Measurements from ENCODE around the gene EXPH5. TPM values are rescaled to one million over a fixed set of nuclear protein-coding genes. Genes with fewer than 3 reads are reported as not detected.

Gene EXPH5
- total and polyA plus RNA-seq, 12 donors: 0.14 to 7.4 (median 0.98) TPM

- WGBS, 4 donors: 95 to 98% (median 96%) methylated on average over 5 of the region's 5 CpGs
- intact Hi-C loops (cut with DNase I): no loop called here
- H3K27me3 ChIP-seq: no peaks in the 10 kb centered on the region
- TF ChIP-seq, protein P1, sequence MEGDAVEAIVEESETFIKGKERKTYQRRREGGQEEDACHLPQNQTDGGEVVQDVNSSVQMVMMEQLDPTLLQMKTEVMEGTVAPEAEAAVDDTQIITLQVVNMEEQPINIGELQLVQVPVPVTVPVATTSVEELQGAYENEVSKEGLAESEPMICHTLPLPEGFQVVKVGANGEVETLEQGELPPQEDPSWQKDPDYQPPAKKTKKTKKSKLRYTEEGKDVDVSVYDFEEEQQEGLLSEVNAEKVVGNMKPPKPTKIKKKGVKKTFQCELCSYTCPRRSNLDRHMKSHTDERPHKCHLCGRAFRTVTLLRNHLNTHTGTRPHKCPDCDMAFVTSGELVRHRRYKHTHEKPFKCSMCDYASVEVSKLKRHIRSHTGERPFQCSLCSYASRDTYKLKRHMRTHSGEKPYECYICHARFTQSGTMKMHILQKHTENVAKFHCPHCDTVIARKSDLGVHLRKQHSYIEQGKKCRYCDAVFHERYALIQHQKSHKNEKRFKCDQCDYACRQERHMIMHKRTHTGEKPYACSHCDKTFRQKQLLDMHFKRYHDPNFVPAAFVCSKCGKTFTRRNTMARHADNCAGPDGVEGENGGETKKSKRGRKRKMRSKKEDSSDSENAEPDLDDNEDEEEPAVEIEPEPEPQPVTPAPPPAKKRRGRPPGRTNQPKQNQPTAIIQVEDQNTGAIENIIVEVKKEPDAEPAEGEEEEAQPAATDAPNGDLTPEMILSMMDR (IDR thresholded peaks at IDR 0.05): no peak
- no peak for TF ChIP-seq POLR2A (IDR thresholded peaks at IDR 0.05)
- H3K27ac ChIP-seq: no peak overlapping the region
- H3K4me3 ChIP-seq: no peak overlapping the region
- H3K36me3 ChIP-seq (replicated peaks in 1 of 2): no peaks in the 10 kb centered on the region
- DNase-seq: no peak
- H3K9me3 ChIP-seq (replicated peaks in 1 of 3): no peaks in the 10 kb centered on the region
- no peaks in the 10 kb centered on the region for H3K4me1 ChIP-seq (replicated peaks in 1 of 2)
Measured at GRCh38 chr11:108530426-108530825, 63.1 kb downstream of the EXPH5 start.

DNA sequence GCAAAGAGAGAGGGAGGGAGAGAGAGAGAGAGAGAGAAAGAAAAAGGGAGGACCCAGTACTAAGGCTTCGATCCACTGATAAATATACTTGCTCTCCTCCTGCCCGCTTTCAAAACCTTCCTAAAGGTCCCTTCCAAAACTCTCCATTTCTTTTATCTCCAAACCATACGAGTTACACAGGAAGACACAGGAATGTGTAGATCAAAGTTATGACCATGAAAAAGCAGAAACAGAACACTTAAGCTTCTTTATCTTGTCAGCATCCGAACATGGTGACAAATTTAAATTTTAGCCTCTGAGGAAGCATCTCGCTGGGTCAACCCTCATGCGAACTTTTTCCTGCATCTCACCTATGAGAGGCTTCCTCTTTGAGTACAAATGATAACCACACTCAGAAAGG is 66.2 kb downstream of the EXPH5 start:
- DNase-seq: no peak
- no peaks in the 10 kb centered on the region for H3K36me3 ChIP-seq (replicated peaks in 1 of 2)
- 77 to 84% (median 78%) methylated on average over 6 of the region's 6 CpGs for WGBS, 4 donors
- intact Hi-C loops (cut with DNase I): no loop called here
- H3K9me3 ChIP-seq (replicated peaks in 1 of 3): no peaks in the 10 kb centered on the region
- H3K4me3 ChIP-seq: no peak overlapping the region
- no peak overlapping the region for H3K27ac ChIP-seq
- no peaks in the 10 kb centered on the region for H3K27me3 ChIP-seq
- no peaks in the 10 kb centered on the region for H3K4me1 ChIP-seq (replicated peaks in 1 of 2)
- no peak for TF ChIP-seq POLR2A (IDR thresholded peaks at IDR 0.05)
- TF ChIP-seq, protein P1 (IDR thresholded peaks at IDR 0.05): no peak

DNA sequence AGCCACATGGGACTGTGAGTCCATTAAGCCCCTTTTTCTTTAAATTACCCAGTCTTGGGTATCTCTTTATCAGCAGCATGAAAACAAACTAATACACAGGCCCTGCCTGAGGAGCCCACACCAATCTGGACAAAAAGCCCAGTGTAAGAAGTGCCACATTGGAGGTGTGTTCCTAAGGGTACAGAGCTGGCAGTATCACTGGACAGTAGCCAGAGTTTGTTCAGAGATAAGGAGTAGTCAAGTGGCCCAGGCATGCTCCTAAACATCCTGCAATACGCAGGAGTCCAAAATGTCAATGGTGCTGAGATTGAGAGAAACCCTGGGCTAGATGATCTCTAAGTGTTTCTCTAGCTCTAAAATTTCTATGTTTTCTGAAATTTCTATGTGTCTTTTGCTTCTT is 68.4 kb downstream of the EXPH5 start:
- WGBS, 4 donors: 89 to 100% (median 98%) methylated on average over 1 of the region's 1 CpG
- Histone ChIP-seq H3K4me3 (no peak overlapping the region), H3K27me3 (no peaks in the 10 kb centered on the region), H3K27ac (no peak overlapping the region), H3K9me3 (replicated peaks in 1 of 3) (no peaks in the 10 kb centered on the region), H3K4me1 (replicated peaks in 1 of 2) (no peaks in the 10 kb centered on the region), H3K36me3 (replicated peaks in 1 of 2) (no peaks in the 10 kb centered on the region)
- intact Hi-C loops (cut with DNase I): no loop called here
- no peak for DNase-seq
- TF ChIP-seq, protein P1 (IDR thresholded peaks at IDR 0.05): no peak
- no peak for TF ChIP-seq POLR2A (IDR thresholded peaks at IDR 0.05)

DNA sequence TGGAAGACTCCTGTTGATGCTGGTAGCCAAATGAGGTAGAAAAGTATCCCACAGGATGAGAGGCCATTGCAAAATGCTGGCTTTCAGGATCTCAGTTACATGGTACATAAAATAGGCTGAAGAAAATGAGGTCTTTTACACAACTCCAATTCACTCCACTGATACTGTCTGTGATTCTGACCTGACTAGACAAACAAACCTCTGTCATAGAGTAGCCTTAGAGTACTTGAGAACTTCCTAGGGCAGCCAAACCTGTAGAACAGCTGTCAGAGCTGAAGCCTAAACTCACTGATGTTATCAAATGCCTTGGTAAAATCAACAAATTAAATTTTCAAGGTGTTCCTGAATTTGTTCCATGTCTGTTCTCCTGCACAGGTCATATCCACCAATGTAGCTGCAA is 69.1 kb downstream of the EXPH5 start:
- DNase-seq: no peak
- Histone ChIP-seq H3K36me3 (replicated peaks in 1 of 2) (no peaks in the 10 kb centered on the region), H3K4me1 (replicated peaks in 1 of 2) (no peaks in the 10 kb centered on the region), H3K27ac (no peak overlapping the region), H3K9me3 (replicated peaks in 1 of 3) (no peaks in the 10 kb centered on the region), H3K4me3 (no peak overlapping the region), H3K27me3 (no peaks in the 10 kb centered on the region)
- TF ChIP-seq, protein P1 (IDR thresholded peaks at IDR 0.05): no peak
- no peak for TF ChIP-seq POLR2A (IDR thresholded peaks at IDR 0.05)
- intact Hi-C loops (cut with DNase I): no loop called here
